NT2/D1 (cell line): ENCODE results near the gene PCNX4.
A peak's percentile ranks its signal among the peaks of the same experiment; 100 is the strongest.

Experiments
- DNase-seq: peaks from one replicate; pipeline ENCODE4 v3.0.0-alpha.2; 2011; ENCODE audit warnings: low read depth, low spot score
- H3K27me3 ChIP-seq: 2 replicates; pipeline ENCODE4 v1.6.0; 2011; ENCODE audit warnings: mild to moderate bottlenecking; ENCODE audit not compliant: insufficient read length, insufficient read depth
- H3K36me3 ChIP-seq: 2 replicates; pipeline ENCODE4 v1.6.1; 2011; ENCODE audit warnings: mild to moderate bottlenecking, low read length, mixed read lengths; ENCODE audit not compliant: insufficient read depth, insufficient read length
- H3K4me1 ChIP-seq: 2 replicates; pipeline ENCODE4 v1.5.1; 2011; ENCODE audit not compliant: insufficient read depth, insufficient read length
- H3K4me3 ChIP-seq: 2 replicates; pipeline ENCODE4 v1.5.1; 2011; ENCODE audit warnings: low read depth; ENCODE audit not compliant: insufficient read length
- H3K9ac ChIP-seq: 2 replicates; pipeline ENCODE4 v1.6.0; 2011; ENCODE audit warnings: low read depth; ENCODE audit not compliant: insufficient read length
- H3K9me3 ChIP-seq: 2 replicates; pipeline ENCODE4 v1.5.1; 2011; ENCODE audit warnings: mild to moderate bottlenecking, low read length; ENCODE audit not compliant: insufficient read depth
- SUZ12 ChIP-seq: IDR thresholded peaks from 2 replicates; pipeline ENCODE4 v1.6.1; 2011; ENCODE audit not compliant: insufficient read length, insufficient read depth; ENCODE audit errors: extremely low read depth
- YY1 ChIP-seq: IDR thresholded peaks from 2 replicates; pipeline ENCODE4 v1.6.1; 2011; ENCODE audit not compliant: insufficient read length, insufficient read depth
- ZNF274 ChIP-seq: IDR thresholded peaks from 2 replicates; pipeline ENCODE4 v1.6.1; 2011; ENCODE audit warnings: mild to moderate bottlenecking, low read depth, low read length

Gene PCNX4

GRCh38 chr14:60164712-60165546 lies 73.2 kb downstream of the PCNX4 start, which contains the start of gene DHRS7:
DHRS7 (minus strand) TSS chr14:60165398; CDS start chr14:60165309, 89 bp downstream.
- Histone ChIP-seq H3K27me3 (peaks cover 9% of the 10 kb centered on the region), H3K36me3 (peaks cover 2% of the 10 kb centered on the region), H3K9ac (peak within 1 kb of the TSS; percentile 85), H3K4me3 (peak within 1 kb of the TSS; percentile 75), H3K9me3 (no peaks in the 10 kb centered on the region), H3K4me1 (no peaks in the 10 kb centered on the region)
- no peak for TF ChIP-seq ZNF274
- TF ChIP-seq SUZ12 = no peak
- no peak for TF ChIP-seq YY1
- peak; percentile 35 for DNase-seq

GRCh38 chr14:60165547-60165876 lies 73.8 kb downstream of the PCNX4 start:
- DNase-seq = no peak
- Histone ChIP-seq H3K9me3 (no peaks in the 10 kb centered on the region), H3K9ac (no peak overlapping the region), H3K4me3 (peak overlapping the region; percentile 75), H3K36me3 (peaks cover 2% of the 10 kb centered on the region), H3K27me3 (peaks cover 9% of the 10 kb centered on the region), H3K4me1 (no peaks in the 10 kb centered on the region)
- TF ChIP-seq ZNF274 (no peak), SUZ12 (no peak), YY1 (no peak)

- Histone ChIP-seq H3K9me3 (peaks cover 3% of the 10 kb centered on the region; the same call in 1 of the 2 replicates), H3K4me3 (no peak overlapping the region), H3K9ac (no peak overlapping the region)
These were observed 74.4 kb downstream of the PCNX4 start for GRCh38 chr14:60166142-60166541.

GRCh38 chr14:60169722-60170121 lies 78.0 kb downstream of the PCNX4 start:
- H3K27me3 ChIP-seq = peaks cover 9% of the 10 kb centered on the region

More at GRCh38 chr14:60166142-60166541, 74.4 kb downstream of the PCNX4 start:
- Histone ChIP-seq H3K4me1 (no peaks in the 10 kb centered on the region), H3K36me3 (peaks cover 2% of the 10 kb centered on the region), H3K27me3 (peaks cover 9% of the 10 kb centered on the region)
- no peak for DNase-seq
- TF ChIP-seq YY1 (no peak), ZNF274 (no peak), SUZ12 (no peak)

GRCh38 chr14:60170948-60171347 lies 79.2 kb downstream of the PCNX4 start:
- H3K36me3 ChIP-seq = no peaks in the 10 kb centered on the region
- H3K4me3 ChIP-seq = no peak overlapping the region
- H3K4me1 ChIP-seq = no peaks in the 10 kb centered on the region
- no peak for DNase-seq
- H3K27me3 ChIP-seq = peaks cover 4% of the 10 kb centered on the region
- TF ChIP-seq SUZ12 (no peak), ZNF274 (no peak), YY1 (no peak)
- H3K9me3 ChIP-seq = peaks cover 9% of the 10 kb centered on the region; the same call in 1 of the 2 replicates
- H3K9ac ChIP-seq = no peak overlapping the region

More at GRCh38 chr14:60169722-60170121, 78.0 kb downstream of the PCNX4 start:
- no peaks in the 10 kb centered on the region for H3K4me1 ChIP-seq
- no peak for DNase-seq
- TF ChIP-seq SUZ12 = no peak
- no peak for TF ChIP-seq ZNF274
- TF ChIP-seq YY1 = no peak
- H3K4me3 ChIP-seq = no peak overlapping the region
- H3K9ac ChIP-seq = no peak overlapping the region
- H3K9me3 ChIP-seq = peaks cover 9% of the 10 kb centered on the region; the same call in 1 of the 2 replicates
- H3K36me3 ChIP-seq = no peaks in the 10 kb centered on the region

- Histone ChIP-seq H3K9me3 (peaks cover 9% of the 10 kb centered on the region; the same call in 1 of the 2 replicates), H3K4me3 (no peak overlapping the region), H3K27me3 (no peaks in the 10 kb centered on the region), H3K9ac (no peak overlapping the region), H3K4me1 (no peaks in the 10 kb centered on the region), H3K36me3 (no peaks in the 10 kb centered on the region)
- TF ChIP-seq SUZ12 = no peak
- DNase-seq = no peak
These were observed 80.0 kb downstream of the PCNX4 start for GRCh38 chr14:60171690-60172089.

- DNase-seq = no peak
- TF ChIP-seq ZNF274 = no peak
- TF ChIP-seq YY1 = no peak
- no peak for TF ChIP-seq SUZ12
- peaks cover 9% of the 10 kb centered on the region; the same call in 1 of the 2 replicates for H3K9me3 ChIP-seq
- H3K4me1 ChIP-seq = no peaks in the 10 kb centered on the region
- no peak overlapping the region for H3K4me3 ChIP-seq
- H3K9ac ChIP-seq = no peak overlapping the region
- H3K27me3 ChIP-seq = no peaks in the 10 kb centered on the region
- H3K36me3 ChIP-seq = no peaks in the 10 kb centered on the region
These were observed 82.9 kb downstream of the PCNX4 start for GRCh38 chr14:60174352-60175254.
